LHCN-M2 (cell line): ENCODE data around the gene NEK7. TPM values are rescaled to one million over a fixed set of nuclear protein-coding genes. Genes with fewer than 3 reads are reported as not detected.
"Not testable (repeated sequence)": the region's sequence is repeated elsewhere in the genome, so short reads cannot be mapped to it uniquely, and the experiment has no call there.

Experiments
- DNase-seq: peaks from one replicate; pipeline ENCODE4 v3.0.0-alpha.2; 2012; ENCODE audit warnings: low read depth
- polyA plus RNA-seq: library from polyadenylated mRNA; unstranded; fragments of >200 nt; gene quantifications from one replicate; pipeline ENCODE4 v1.2.1, GENCODE V29; 2012; ENCODE audit warnings: missing spikeins
- total RNA-seq: library from RNA; depleted of rRNA; stranded (reverse); fragments of >200 nt; gene quantifications from 2 replicates; pipeline ENCODE4 v1.2.3, GENCODE V29; 2014; rRNA removed

The NEK7 gene
- total RNA-seq: 66.8 and 73.0 TPM in 2 replicates
- 18.7 TPM for polyA plus RNA-seq

GRCh38 chr1:198156745-198157240, at the start of gene NEK7:
Gene NEK7, plus strand, starts transcription at chr1:198156998. Its CDS starts 75,583 bp downstream, at chr1:198232581.
- DNase-seq: peak; percentile 79

DNA sequence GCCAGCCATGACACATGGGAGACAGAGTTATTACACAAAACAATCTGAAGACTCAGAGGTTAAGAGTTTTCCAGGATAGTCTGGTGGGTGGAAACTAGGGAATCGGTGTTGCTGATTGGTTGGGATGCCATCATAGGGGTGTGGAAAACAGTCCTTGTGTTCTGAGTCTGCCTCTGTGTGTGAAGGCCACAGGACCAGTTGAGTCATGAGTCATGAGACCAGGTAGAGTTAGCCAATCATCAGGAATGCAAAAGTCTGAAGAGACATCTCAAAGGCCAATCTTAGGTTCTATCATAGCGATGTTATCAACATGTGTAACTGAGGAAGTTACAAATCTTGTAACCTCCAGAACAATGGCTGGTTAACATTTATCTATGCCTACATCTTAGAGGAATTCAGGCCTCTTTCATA, 49.7 kb upstream of the NEK7 start:
- DNase-seq: peak; percentile 36

GRCh38 chr1:198108636-198109370, 48.0 kb upstream of the NEK7 start:
- DNase-seq: peak; percentile 31

GRCh38 chr1:198109371-198109715, 47.5 kb upstream of the NEK7 start:
- no peak for DNase-seq

- no peak for DNase-seq
These were observed 43.5 kb upstream of the NEK7 start for GRCh38 chr1:198113342-198113750.

- no peak for DNase-seq
These were observed 40.7 kb upstream of the NEK7 start for GRCh38 chr1:198116069-198116468.

DNA sequence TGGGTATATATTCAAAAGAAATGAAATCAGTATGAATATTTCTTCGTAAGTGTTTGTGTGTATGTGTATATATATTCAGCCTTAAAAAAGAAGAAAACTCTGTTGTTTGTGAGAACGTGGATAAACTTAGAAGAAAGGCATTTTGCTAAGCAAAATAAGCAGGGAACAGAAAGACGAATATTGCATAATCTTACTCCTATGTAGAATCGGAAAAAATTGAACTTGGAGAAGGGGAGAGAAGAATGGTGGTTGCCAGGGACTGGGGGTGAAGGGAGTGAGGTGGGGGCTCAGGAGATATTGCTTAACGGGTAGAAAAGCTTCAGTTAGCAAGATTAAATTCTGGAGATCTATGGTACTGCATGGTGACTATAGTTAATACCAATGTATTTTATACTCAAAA, 40.3 kb upstream of the NEK7 start:
- no peak for DNase-seq

DNA sequence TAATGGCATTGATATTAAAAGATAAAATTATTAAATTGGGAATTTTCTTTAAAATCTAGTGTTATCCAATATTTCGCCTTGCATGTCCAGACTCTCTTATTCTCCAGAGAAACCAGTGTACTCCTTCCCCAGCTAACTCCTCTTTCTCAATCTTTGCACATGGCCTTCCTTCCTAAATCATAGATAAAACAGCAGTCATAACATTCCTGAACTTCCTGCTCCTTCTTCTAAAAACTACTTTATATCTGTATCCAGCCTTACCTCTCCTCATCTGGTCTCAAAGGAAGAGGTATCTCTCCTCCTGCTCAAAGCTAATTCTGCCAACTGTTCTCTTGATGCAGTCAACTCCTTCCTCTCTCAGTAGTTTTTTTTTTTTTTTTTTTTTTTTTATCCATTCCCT, 39.5 kb upstream of the NEK7 start:
- no peak for DNase-seq

DNA sequence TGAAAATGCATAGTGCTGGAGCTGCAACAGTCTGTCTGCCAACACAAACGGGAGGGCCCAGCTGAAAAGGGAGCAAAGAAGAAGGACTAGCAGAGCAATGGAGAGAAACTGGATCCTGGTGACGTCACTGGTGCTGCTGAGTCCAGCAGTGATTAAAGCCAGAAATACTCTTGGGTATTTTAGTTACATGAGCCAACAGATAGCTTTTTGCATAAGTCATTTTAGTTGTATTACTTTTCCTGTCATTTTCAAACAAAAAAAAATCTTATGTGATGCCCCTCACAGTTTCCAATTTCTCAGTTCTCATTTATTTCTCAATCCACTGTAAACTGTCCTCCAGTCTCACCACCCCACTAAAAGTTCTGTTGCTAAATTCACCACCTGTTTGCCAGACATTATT, 38.7 kb upstream of the NEK7 start:
- peak; percentile 85 for DNase-seq

GRCh38 chr1:198119906-198120305, 36.9 kb upstream of the NEK7 start:
- no peak for DNase-seq

DNA sequence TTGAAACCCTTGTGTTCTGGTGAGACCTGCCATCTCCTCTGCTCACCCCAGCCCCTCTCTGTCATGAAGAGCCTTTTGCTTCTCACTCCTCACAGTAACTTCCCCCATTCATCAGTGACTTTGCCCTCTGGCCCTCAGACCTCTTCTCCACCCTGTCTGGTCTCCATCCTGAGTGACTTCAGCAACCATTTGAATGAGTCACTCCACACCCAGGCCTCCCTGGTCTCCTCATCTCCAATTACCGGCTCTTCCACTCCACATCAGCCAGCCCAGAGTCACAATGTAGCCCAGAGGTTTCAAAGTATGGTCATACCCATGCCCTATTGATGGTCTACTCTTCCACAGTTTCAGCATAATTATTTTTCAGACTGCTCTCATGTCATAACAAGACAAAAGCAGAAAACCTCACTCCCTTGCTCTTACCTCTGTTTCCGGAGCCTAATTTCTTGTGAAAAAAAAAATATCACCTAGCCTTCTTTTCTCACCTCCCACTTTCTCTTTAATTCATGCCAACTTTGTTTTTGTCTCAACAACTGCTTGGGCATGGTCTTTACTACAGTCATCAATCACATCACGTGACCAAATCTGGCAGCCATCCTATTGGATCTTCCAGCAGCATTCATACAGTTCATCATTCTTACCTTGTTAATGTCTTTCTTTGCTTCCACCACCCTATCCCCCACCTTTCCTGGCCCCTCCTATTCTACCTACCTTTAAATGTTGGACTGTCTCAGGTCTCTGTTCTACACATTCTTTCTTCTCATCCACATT, 35.6 kb upstream of the NEK7 start:
- DNase-seq: peak; percentile 76

- DNase-seq: no peak
These were observed 34.1 kb upstream of the NEK7 start for GRCh38 chr1:198122693-198123092.

DNA sequence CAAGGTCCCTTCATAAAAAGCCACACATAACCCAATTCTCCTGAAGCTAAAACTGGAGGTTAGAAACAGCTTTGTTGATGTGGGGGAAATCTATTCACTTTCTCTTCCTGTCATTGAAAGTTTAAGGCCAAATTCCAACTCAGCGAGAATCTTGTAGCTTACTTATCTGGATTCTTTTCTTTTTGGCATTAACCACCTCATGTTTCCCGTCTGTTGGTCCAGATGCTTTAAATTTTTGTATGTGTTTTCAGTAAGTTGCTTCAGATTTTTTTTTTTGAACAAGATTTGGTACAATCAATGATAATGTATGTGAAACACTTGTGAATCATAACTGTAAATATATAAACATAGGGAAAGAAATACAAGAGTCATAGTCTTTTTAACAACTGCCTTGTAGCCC, 33.7 kb upstream of the NEK7 start:
- DNase-seq: no peak

DNA sequence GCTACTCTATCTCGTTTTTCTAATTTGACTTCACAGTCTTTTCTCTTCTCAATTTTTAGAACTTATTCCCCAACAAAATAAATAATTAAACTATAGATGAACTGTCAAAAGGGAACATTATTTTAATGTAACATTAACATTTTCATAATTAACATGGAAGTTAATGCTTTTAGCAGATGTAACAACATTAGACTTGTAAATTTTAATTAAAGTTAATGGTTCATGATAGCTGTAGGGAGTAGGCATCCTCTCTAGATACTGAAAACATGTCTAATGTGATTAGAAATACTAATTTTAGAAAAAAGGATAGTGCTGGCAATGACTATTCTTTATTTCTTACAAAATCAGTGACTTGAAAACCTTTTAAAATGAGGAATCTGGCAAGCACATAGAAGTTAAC, 32.1 kb upstream of the NEK7 start:
- no peak for DNase-seq

- DNase-seq: peak; percentile 92
These were observed 30.6 kb upstream of the NEK7 start for GRCh38 chr1:198125995-198126735.

- peak; percentile 55 for DNase-seq
These were observed 28.3 kb upstream of the NEK7 start for GRCh38 chr1:198128533-198128932.

- DNase-seq: not testable (repeated sequence)
These were observed 26.7 kb upstream of the NEK7 start for GRCh38 chr1:198130053-198130452.

- DNase-seq: no peak
These were observed 24.6 kb upstream of the NEK7 start for GRCh38 chr1:198132060-198132781.

DNA sequence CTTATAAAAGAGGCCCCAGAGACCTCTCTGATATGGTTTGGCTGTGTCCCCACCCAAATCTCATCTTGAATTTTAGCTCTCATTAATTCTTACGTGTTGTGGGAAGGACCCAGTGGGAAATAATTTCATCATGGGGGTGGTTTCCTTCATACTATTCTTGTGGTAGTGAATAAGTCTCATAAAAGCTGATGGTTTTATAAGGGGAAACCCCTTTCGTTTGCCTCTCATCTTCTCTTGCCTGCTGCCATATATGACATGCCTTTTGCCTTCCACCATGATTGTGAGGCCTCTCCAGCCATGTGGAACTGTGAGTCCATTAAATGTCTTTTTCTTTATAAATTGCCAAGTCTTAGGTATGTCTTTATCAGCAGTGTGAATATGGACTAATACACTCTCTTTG, 22.5 kb upstream of the NEK7 start:
- no peak for DNase-seq

GRCh38 chr1:198135366-198135765, 21.4 kb upstream of the NEK7 start:
- DNase-seq: no peak

DNA sequence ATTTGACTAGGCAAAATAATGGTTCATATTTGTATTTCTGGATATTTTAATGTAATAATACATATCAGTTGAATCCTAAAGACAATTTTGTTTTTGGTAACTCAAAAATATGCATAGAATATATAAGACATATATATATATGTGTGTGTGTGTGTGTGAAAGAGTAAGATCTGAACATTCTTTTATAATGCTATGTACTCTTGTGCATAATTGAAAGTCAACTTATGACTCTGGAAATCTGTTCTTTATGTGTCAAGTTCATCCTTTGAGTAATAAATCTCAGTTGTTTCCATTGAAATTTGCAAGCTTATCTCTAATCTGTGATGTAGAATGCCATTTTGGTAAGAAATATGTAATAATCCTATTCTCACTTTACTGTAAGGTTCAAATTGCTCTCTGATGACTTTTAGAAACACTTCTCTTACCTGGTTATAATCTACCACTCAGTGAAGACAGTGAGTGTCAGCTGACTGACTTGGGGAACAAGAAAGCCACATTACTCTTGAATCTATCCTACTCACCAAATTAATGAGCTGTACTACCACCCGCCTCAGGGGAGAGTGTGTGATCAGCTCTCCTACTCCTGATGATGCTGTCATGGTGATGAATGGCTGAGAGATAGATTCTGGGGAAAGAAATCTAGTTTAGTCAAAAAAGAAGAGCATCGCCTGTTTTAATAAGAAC, 15.0 kb upstream of the NEK7 start:
- DNase-seq: no peak
